ENCODE measurements around the gene MNT.
A peak's percentile ranks its signal among the peaks of the same experiment; 100 is the strongest.

The MNT gene

DNA sequence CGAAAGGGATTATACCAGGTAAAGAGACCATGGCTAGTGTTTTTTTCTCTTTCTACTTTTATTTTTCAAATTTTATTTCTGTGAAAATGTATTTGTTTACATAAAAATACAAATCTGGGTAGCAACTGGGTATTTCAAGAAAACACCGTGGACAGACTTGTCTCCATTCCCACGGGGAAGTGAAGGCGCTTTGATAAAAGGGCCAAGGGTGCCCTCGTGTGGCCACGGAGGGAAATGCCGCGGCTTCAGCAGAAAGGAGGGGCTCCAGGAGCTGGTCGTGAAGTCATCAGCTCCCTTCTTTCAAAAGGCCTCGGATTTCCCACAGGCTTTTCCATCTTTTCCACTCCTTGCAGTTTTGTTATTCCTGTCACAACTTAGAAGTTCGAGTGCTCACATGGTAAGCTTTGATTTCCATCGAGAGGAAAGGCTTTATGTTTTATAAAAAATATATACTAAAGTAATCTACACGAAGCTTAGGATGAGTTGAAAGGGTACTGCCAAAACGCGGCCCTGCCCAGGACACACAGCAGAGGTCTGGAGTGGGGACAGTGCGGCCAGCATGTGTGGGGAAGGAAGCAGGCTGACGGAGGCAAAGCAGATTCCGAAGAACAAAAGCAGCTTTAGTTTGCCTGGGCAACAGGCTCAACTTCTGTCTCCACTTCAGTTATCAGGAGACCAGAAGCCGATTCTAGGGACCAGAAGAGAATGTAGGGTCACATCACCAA lies 15.3 kb upstream of the MNT start:
- peak; percentile 74 to 77 (median 74) for DNase-seq (ENCODE audit: low read depth in 3 of 3)

DNA sequence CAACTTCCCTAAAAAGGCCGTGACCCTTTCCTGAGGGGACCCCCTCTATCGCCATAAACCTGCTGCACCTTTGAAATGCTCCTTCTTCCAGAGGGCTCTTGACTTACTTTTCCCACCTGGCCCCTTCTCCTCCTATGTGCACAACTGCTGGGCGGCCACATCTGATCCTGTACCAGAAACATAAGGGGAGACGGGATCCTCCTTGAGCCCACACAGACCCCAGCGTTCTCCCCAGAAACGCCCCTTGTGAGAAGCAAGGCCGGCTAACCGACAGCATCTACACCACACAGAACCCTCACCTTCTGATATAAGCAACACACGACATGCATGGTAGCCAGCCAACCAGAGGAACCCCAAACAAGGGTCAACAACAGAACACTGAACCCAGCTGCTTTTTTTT lies 14.2 kb upstream of the MNT start:
- DNase-seq (ENCODE audit: low read depth in 3 of 3), result no peak

DNA sequence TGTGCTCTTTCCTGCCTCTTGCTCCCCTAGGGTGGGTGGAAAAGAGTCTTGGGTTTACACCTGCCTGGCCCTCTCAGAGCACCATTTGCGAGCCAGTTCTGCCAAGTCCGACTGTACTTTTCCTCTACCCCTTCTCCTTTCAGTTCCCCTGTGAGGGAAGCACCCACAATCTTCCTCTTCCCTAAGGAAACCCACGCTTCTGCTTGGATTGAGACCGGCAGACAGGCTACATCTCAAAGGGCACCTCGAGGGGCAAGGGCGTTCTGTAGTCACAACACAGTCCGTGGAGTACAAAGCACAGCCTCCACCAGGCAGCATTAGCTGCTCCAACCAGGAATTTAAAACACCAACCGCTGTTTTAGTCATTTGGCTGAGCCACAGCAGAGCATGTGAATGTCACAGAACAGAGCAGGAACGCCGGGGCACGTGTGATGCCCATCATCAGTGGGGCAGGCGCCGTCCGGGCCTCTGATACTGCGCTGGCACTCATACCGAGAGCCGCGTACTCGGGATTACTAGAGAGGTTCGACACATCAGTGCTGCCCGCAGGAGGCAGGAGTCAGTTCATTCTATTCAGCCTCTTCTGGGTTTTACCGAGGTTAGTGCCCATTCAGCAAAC lies 13.7 kb upstream of the MNT start:
- DNase-seq (ENCODE audit: low read depth in 3 of 3), result no peak

DNA sequence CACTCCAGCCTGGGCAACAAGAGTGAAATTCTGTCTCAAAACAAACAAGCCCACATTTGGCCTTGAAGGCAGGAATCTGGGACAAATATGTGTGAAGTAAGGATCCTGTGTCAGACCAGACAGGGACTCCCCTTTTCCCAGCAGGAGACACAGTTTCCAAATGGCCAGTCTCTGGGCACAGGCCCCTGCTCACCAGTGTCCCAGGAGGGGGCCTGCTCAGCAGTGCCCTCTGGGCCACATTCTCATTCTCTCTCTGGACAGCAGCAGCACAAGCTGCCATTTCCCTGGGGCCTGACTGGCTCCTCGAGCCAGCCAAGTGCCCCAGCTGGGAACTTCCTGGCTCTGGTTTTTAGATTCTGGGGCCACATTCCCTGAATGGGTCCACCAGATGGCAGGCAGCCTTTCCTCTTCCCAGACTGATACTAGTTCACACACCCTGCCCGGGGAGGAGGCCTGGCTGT lies 11.7 kb upstream of the MNT start:
- no peak for DNase-seq (ENCODE audit: low read depth in 3 of 3)

DNA sequence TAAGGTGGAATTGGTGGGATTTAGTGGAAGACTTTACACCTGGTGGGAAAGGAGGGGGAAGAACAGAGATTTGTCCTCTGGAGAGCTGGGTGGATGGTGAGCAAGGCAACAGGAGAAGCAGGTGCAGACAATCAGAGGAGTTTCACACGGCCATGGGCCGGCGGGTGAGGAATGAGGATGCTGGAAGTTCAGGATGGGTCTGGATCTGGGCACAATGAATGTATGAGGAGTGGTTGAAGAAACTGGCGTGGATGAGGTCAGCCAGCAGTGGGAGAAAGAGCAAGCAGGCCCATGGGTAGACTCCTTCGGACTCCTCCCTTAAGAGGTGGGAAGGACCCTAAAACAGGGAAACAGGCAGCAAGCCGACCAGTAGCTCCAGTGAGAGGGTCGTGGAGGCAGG lies 10.1 kb upstream of the MNT start:
- DNase-seq (ENCODE audit: low read depth in 3 of 3), result no peak

DNA sequence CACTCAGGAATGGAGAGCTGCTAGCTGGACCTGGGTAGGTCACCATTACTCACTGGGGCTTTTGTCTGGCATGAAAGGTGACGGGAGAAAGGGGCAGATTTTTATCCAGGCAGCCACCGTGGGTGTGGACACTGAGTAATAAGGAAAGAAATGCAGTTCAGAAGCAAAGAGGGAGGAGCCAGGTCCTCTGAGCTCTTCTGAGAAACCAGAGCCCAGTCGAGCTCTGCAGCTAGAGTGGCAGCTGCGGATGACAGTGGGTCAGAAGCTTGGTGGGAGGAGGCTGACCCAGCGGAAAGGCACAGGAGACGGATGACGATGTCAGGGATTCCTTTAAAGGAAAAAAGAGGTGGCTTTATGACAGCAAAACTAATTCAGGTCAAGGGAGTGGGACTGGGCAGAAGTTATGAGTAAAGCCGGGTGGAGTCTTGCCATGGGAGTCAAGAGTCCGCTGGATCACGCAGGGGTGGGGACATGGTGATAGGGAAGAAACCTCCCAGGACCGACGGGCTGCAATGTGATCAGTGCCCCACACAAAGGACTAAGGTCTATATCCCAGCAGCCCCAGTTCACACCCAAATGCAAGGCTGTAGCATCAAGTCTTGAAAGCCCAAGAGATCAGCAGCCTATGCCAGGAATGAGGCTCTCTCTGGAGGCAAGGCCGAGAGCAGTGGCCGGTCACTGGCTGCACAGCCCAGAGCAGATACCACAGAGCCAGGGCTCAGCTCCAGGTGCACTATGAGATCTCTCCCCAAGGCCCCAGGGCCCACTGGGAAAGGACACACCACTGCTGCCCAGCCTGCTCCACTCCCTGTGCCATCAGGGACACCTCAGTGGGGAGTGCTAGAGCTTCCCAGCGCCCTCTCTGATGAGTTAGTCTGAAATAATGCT lies 6.3 kb upstream of the MNT start:
- DNase-seq (ENCODE audit: low read depth in 3 of 3), result peak in 1 of 3 donors; percentile 45

DNA sequence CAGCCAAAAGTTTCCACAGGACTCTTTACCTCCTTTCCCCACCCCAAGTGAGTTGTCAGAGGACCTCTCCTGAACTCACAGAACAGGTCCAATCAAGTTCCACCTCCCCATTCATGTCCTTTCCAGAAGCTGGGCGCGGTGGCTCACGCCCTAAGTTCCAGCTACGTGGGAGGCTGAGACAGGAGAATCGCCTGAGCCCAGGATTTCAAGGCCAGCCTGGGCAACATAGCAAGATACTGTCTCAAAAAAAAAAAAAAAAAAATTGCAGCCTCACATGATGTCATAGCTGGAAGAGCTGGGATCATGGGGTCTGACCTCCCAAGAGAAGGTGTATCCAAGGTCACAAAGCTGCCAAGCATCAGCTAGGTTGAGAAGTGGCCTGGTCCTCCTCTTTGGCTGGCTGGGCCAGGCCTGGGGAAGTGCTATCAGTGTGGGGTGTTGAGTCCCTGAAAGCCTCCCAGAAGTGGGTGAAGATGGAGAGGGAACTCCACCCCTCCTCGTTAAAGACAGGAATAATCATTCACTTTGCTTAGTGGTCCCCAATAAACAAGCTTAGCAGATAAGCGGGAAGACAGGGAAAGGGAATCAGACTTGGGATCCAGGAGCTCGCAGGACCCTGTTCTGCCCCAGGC lies 5.5 kb upstream of the MNT start:
- DNase-seq (ENCODE audit: low read depth in 3 of 3), result no peak

DNA sequence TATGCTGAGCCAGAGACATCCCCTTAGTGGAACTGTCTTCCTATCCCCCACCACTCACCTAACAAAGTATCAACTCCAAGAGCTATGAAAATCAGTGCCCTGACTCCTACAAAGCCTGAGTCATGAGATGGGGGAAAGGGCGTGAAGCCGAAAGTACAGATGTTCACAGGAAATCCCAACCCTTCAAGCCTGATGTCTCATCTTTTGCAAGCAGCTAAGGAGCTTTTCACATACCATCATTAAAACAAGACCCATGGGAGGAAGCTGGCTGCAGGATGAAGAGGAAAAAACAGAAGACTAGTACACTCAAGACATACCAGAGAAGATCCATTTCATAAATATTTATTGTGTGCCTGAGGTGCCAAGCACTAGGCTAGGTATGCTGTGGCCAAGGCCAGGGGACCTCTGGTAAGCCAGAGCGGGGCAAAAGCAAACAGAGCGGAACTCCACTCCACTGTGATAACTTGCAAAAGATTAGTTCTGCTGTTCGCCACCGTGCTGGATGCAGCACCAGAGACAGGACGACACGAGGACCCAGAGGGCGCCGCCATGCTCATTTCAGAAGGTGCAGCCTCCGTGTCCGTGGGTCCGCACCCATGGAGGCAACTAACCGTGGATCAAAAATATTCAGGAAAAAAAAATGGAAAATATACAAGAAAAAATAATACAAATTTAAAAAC lies 4.5 kb upstream of the MNT start:
- DNase-seq (ENCODE audit: low read depth in 3 of 3), result no peak

DNA sequence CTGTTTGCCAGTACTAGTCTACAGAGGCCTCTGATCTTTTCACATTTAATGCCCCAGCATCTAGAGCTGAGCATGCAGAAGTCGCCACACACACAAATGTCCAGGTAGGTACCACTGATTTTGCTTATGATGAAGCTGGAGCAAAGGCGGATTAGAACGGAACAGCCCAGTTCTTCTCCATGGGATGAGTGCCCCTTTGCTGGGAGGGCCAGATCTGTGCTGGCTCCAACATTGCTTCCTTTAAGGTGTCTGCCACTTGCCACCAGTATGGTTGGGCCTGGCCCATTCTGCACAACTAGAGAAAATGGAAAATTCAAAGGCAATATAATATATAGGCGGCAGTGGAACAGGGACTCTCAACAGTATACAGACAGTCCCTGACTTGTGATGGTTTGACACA lies 2.2 kb upstream of the MNT start:
- DNase-seq (ENCODE audit: low read depth in 3 of 3), result no peak

DNA sequence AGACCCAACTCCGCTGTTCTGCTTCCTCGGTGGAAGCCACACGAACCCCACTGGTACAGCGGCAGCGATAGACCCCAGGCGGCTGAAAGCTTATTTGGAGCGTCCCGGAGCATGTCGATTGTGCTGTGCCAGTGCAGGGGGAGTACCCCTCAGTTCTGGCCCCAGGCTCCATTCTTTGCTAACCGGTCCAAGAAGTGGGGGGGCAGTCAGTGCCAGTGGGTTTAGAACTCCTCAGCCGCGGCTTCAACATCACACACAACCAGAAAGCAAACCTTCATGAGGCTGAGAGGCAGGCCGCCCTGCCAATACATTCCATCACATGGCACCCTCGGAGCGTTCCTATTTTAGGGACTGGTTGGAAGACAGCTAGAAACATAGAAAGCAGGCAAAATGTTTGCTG lies 1.7 kb upstream of the MNT start:
- DNase-seq (ENCODE audit: low read depth in 3 of 3), result no peak

DNA sequence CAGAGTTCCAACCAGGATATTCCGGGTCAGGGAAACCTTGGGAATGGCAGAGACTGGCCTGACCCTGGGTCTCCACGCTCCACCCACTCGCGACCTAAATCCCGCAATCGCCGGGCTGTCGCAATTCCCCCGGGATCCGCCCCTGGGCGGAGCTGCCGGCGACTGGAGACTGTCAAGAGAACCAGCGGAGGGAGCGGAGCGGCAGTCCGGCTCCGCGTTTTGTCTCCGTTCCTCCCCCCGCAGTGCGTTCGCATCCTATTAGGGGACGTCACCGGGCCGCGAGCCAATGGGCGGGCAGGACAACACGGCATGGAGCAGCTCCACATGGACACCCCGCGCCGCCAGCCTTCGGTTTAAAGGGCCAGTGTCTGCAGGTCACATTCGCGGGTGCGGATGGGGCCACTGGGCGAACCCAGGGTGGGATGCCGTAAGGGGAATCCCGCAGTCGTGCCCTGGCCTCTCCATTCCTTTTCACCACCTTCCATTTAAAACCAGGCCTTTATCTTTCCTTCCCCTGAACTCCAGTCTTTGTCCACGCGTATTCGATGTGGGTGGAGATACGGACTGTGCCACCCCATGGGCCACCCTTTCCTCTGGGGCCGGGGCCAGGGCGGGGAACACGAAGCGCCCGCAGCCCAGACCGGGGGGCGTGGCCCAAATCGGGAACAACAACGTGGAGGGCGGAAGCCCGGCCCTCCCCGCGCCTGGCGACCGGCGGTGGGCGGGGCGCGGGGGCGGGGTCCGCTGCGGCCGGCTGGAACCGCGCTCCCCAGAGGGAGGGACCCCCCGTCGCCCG lies 764 bp upstream of the MNT start:
- peak; percentile 98 to 99 (median 99) for DNase-seq (ENCODE audit: low read depth in 3 of 3)

DNA sequence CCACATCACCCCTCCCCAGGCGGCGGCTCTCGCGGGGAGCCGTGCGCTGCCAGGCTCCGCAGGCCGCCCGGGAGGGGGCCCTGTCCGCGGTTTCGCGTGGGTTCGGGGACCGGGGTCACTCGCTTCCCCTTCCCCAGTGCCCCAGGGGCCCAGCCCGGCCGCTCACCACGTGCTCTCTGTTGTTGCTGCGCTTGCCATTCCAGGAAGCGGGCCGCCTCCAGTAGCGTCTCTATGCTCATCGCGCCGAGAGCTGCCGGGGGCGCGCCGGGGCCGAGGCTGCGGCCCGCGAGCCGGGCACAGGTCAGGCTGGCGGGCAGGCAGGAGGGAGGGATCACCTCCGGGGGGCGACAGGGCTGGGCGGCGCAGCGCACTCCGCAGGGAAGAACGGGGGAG lies 390 bp downstream of the MNT start:
- DNase-seq (ENCODE audit: low read depth in 3 of 3), result peak; percentile 36 to 51 (median 51)

DNA sequence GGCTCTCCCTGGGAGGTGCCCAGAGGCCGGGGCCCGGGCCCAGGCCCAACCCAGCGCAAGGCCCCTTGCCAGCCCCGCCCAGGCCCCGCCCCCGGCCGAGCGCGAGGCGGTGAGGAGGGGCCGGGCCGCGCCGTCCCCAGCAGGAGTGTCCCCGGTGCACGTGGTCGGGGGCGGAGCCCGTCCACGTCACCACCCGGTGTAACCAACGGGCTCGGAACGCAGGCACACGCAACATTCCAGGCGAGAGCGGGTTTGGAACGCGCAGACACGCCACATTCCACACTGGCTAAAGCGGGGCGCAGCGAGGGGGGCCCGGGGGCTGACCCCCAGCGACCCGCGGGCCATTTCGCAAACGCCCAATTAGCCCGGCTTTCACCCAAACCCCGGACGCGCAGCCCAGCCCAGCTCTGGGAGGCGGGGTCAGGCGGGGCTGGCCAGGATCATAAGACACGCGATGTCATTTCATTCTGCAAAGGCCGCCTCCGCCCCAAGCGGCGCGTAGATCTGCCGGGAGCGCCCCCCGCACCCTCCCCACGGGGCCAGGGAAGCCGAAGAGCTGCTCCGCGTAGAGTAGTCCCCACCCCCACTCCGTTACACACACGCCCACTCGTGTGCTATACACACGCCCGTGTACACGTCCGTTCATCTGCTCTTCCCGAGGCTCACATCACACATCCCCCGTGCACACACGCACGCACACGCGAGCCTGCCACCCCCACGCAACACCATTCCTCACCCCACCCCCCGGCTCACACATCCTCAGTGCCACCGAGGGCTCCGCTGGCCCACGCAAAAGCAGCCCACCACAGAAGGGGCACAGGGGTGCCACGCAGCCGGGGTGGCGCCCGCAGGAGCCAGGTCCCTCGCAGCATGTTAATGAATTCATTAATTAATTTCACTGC lies 1.0 kb downstream of the MNT start:
- DNase-seq (ENCODE audit: low read depth in 3 of 3), result peak; percentile 85 to 95 (median 89)

DNA sequence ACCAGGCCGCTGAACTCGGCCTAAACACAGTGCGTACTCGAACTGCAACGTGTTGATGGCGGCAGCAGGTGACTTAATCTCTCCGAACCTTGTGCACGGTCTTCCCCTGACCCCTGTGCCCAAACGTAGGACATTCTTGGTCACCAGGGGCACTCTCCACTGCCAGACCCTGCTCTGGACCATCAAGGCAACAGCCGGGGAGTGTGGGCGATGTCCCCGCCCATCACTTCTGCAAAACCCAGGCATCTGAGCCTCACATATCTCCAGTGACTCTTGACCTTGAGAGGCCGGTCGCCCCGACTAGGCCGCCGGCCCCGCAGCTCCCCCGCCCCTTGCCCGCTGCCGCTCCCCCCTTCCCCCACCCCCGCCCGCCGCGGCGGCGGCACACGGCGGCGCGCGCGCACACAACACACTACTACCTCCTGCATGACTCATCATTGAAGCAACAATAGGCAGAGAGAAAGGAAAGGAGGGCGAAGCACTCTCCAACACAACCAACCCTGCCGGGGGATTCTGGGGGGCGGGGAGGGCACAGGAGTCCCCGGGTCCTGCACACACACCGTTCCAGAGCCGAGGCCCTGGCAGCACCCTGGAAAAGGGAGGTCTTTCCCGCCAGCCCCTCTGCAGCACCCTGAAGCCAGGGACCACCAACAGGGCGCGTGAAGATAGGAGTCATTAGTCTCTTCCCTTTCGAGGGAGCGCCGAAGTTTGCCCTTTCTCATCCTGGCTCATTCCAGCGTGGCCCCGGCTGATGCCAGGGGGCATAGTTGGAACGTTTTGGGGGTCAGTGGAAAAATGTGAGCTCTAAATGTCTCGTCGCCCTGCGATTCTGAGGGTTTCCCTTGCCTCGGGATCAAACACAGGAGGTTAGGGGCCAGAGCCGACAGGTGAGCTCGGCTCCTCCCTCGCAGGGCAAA lies 1.9 kb downstream of the MNT start:
- peak in 1 of 3 donors; percentile 44 for DNase-seq (ENCODE audit: low read depth in 3 of 3)

DNA sequence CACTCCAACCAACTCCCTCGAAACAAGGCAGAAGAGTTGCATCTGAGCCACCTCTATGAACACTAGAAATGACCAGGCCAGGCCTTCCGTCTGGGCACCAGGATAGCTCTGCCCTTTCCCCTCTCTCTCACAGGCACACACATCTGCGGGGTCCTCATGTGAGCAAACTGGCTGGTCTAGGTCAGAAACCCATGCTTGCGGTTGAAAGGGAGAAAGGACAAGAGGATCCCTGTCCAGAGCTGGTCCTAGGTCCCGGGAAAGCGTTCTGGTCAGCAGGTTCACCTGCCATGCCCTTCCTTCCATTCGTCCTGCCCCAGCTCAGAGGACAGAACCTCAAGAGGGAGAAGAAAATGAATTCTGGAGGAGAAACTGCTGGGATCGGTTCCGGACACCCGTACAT lies 2.7 kb downstream of the MNT start:
- no peak for DNase-seq (ENCODE audit: low read depth in 3 of 3)

DNA sequence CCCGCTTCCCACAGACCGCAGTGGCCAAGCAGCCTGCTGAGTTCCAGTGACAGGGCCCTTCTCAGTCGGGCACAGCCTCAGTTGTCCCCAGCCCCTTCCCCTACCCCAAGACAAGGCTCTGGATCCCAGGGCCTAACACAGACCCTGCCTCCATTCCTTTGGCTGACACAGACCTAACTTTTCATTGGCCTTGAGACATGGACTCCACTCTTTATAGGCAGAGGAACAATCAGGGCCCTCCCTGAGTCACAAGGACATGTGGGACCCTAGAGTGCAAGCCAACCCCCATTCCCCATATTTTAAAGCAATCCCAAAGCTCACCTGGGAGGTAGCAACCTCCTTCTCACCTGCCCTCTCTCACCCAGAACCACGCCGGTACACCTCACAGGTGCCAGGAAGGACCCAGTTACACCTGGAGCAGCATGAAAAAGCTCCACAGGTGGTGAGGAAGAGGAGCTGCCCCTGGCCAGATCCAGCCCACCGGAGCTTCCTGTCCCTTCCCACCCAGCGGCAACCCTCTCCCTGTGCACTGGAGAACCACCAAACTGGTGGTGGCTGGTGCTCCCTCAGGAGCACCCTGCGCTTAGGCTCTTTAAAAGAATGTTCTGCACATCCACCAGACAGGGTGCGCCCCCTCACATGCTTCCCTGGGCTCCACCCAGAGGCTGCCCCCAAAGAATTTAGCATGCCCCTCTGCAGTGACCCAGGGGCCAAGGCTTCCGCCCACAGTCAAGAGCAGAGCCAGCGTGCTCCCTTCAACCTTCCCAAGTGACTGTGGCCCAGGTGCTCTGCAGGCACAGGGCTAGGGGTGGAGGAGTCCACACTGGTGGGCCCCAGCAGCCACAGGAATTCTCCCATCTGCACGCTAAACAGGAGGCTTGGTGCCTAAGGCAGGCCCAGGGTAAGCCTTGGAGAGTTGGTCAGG lies 3.4 kb downstream of the MNT start:
- no peak for DNase-seq (ENCODE audit: low read depth in 3 of 3)

DNA sequence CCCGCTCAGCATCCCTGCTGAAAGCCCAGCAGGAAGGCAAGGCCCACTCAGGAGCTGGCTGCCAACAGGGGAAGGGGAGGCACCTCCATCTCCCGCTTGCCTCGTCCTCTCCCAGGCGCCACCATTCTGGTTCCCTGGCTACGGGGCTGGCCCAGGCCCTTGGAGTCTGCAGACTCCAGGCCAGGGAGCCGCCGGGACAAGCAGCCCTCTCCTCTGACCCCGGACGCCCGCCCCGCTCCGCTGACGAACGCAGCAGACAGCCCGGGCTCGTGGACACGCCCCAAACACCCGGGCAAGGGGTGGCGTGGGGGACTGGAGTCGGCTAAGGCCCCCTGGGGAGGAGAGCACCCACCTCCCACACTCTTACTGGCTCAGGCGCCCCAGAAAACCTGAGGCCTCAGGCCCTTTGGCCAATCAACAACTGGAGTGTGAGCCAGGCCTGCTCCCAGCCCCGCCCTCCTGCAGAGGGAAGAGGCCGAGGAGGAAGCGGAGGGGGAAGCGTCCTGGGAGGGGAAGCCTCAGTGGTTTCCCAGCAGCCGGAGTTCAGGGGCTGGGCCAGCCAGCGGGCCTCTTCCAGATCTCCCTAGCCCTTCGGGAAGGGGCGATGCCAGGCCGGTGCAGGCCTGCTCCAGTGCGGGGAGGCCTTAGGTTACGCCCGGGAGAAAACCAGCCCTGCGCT lies 4.2 kb downstream of the MNT start:
- peak; percentile 33 to 54 (median 38) for DNase-seq (ENCODE audit: low read depth in 3 of 3)

Data from stimulated activated CD4-positive, alpha-beta T cell treated with anti-CD3 and anti-CD28 coated beads, TNF-alpha, amount 100 ng/mL, for 48 hours (primary cell).